ENCODE results near the gene PIN1. TPM values are rescaled to one million over a fixed set of nuclear protein-coding genes. Genes with fewer than 3 reads are reported as not detected.

Gene PIN1
- total RNA-seq, 1 donor from 2014 or later = 109 TPM

Other genes starting within 250 kb of the PIN1 start
- gene ZNF561, start 214.1 kb upstream of the PIN1 start, total RNA-seq = 110 and 133 TPM in 2 replicates
- 21.7 and 26.2 TPM in 2 replicates for gene ZNF562, start 160.2 kb upstream of the PIN1 start, total RNA-seq
- 13.7 and 14.4 TPM in 2 replicates for gene ZNF846, start 66.6 kb upstream of the PIN1 start, total RNA-seq
- 52.3 and 54.2 TPM in 2 replicates for gene FBXL12, start 16.2 kb upstream of the PIN1 start, total RNA-seq
- gene UBL5, start 7.4 kb upstream of the PIN1 start, total RNA-seq = 519 and 547 TPM in 2 replicates
- gene OLFM2, start 101.2 kb downstream of the PIN1 start, total RNA-seq = 71.3 and 97.4 TPM in 2 replicates
- 22.2 and 28.0 TPM in 2 replicates for gene COL5A3, start 175.2 kb downstream of the PIN1 start, total RNA-seq
- gene RDH8, start 178.2 kb downstream of the PIN1 start, total RNA-seq = not detected in 2 replicates